Measurements from ENCODE around the gene NEBL. TPM values are rescaled to one million over a fixed set of nuclear protein-coding genes. Genes with fewer than 3 reads are reported as not detected.

The NEBL gene
- total and polyA plus RNA-seq, 7 experiments from 2014 or later, result 0.05 to 1.4 (median 0.13) TPM; not detected in 2

- intact Hi-C loops (cut with micrococcal nuclease), result no loop called here
- Histone ChIP-seq H3K27ac (ENCODE audit: low read depth, low read length) (no peak overlapping the region), H3K36me3 (ENCODE audit: control insufficient read depth in 2 of 3, insufficient read depth in 3 of 3, low read length in 3 of 3) (no peaks in the 10 kb centered on the region), H3K27me3 (ENCODE audit: control insufficient read depth in 2 of 2, insufficient read depth in 2 of 2, low read length in 2 of 2) (no peaks in the 10 kb centered on the region), H3K9me3 (ENCODE audit: control insufficient read depth in 2 of 3, low read length in 3 of 3) (no peaks in the 10 kb centered on the region), H3K4me1 (ENCODE audit: control insufficient read depth in 2 of 2, insufficient read depth in 2 of 2, low read length in 2 of 2) (no peaks in the 10 kb centered on the region), H3K4me3 (ENCODE audit: low read length) (no peak overlapping the region)
- ChIA-PET CTCF (no interaction called here), POLR2A (no interaction called here)
- Mint-ChIP-seq H3K4me1 (no peaks in the 10 kb centered on the region), H3K4me3 (no peak overlapping the region), H3K27ac (no peak overlapping the region), H3K9me3 (peaks cover 0 to 20% (median 4%) of the 10 kb centered on the region in 11 donors), H3K27me3 (peaks cover 0 to 8% (median 0%) of the 10 kb centered on the region in 5 donors), H3K36me3 (no peaks in the 10 kb centered on the region)
- no peak for DNase-seq
- ATAC-seq, result no peak
These were observed 62.3 kb downstream of the NEBL start for GRCh38 chr10:20834825-20835224.

- Histone ChIP-seq H3K36me3 (ENCODE audit: control insufficient read depth in 2 of 3, insufficient read depth in 3 of 3, low read length in 3 of 3) (no peaks in the 10 kb centered on the region), H3K4me1 (ENCODE audit: control insufficient read depth in 2 of 2, insufficient read depth in 2 of 2, low read length in 2 of 2) (no peaks in the 10 kb centered on the region), H3K27ac (ENCODE audit: low read depth, low read length) (no peak overlapping the region), H3K4me3 (ENCODE audit: low read length) (no peak overlapping the region), H3K9me3 (ENCODE audit: control insufficient read depth in 2 of 3, low read length in 3 of 3) (no peaks in the 10 kb centered on the region), H3K27me3 (ENCODE audit: control insufficient read depth in 2 of 2, insufficient read depth in 2 of 2, low read length in 2 of 2) (no peaks in the 10 kb centered on the region)
- no peak for ATAC-seq
- ChIA-PET POLR2A (no interaction called here), CTCF (no interaction called here)
- no peak for DNase-seq
- Mint-ChIP-seq H3K36me3 (no peaks in the 10 kb centered on the region), H3K9me3 (peaks cover 0 to 5% (median 2%) of the 10 kb centered on the region in 11 donors), H3K27me3 (peaks cover 0 to 5% (median 0%) of the 10 kb centered on the region in 5 donors), H3K4me3 (no peak overlapping the region), H3K27ac (no peak overlapping the region), H3K4me1 (no peaks in the 10 kb centered on the region)
- intact Hi-C loops (cut with micrococcal nuclease), result no loop called here
These were observed 74.3 kb downstream of the NEBL start for GRCh38 chr10:20822825-20823224.

GRCh38 chr10:20817646-20818045 lies 79.5 kb downstream of the NEBL start:
- no peaks in the 10 kb centered on the region for H3K36me3 Mint-ChIP-seq
- Histone ChIP-seq H3K36me3 (ENCODE audit: control insufficient read depth in 2 of 3, insufficient read depth in 3 of 3, low read length in 3 of 3) (no peaks in the 10 kb centered on the region), H3K27ac (ENCODE audit: low read depth, low read length) (no peak overlapping the region), H3K9me3 (ENCODE audit: control insufficient read depth in 2 of 3, low read length in 3 of 3) (no peaks in the 10 kb centered on the region), H3K27me3 (ENCODE audit: control insufficient read depth in 2 of 2, insufficient read depth in 2 of 2, low read length in 2 of 2) (no peaks in the 10 kb centered on the region), H3K4me1 (ENCODE audit: control insufficient read depth in 2 of 2, insufficient read depth in 2 of 2, low read length in 2 of 2) (no peaks in the 10 kb centered on the region), H3K4me3 (ENCODE audit: low read length) (no peak overlapping the region)
- peaks cover 0 to 3% (median 0%) of the 10 kb centered on the region in 11 donors for H3K9me3 Mint-ChIP-seq
- H3K4me1 Mint-ChIP-seq, result no peaks in the 10 kb centered on the region
- DNase-seq, result no peak
- no peak overlapping the region for H3K27ac Mint-ChIP-seq
- POLR2A ChIA-PET, result no interaction called here
- H3K27me3 Mint-ChIP-seq, result no peaks in the 10 kb centered on the region
- intact Hi-C loops (cut with micrococcal nuclease), result no loop called here
- no peak for ATAC-seq
- no peak overlapping the region for H3K4me3 Mint-ChIP-seq
- CTCF ChIA-PET, result no interaction called here

GRCh38 chr10:20817116-20817515 lies 80.0 kb downstream of the NEBL start:
- intact Hi-C loops (cut with micrococcal nuclease), result no loop called here
- ChIA-PET POLR2A (no interaction called here), CTCF (no interaction called here)
- Histone ChIP-seq H3K27me3 (ENCODE audit: control insufficient read depth in 2 of 2, insufficient read depth in 2 of 2, low read length in 2 of 2) (no peaks in the 10 kb centered on the region), H3K36me3 (ENCODE audit: control insufficient read depth in 2 of 3, insufficient read depth in 3 of 3, low read length in 3 of 3) (no peaks in the 10 kb centered on the region), H3K4me1 (ENCODE audit: control insufficient read depth in 2 of 2, insufficient read depth in 2 of 2, low read length in 2 of 2) (no peaks in the 10 kb centered on the region), H3K4me3 (ENCODE audit: low read length) (no peak overlapping the region), H3K27ac (ENCODE audit: low read depth, low read length) (no peak overlapping the region), H3K9me3 (ENCODE audit: control insufficient read depth in 2 of 3, low read length in 3 of 3) (no peaks in the 10 kb centered on the region)
- H3K27me3 Mint-ChIP-seq, result no peaks in the 10 kb centered on the region
- no peak overlapping the region for H3K27ac Mint-ChIP-seq
- DNase-seq, result no peak
- no peak for ATAC-seq
- no peaks in the 10 kb centered on the region for H3K36me3 Mint-ChIP-seq
- peaks cover 0 to 3% (median 0%) of the 10 kb centered on the region in 11 donors for H3K9me3 Mint-ChIP-seq
- no peaks in the 10 kb centered on the region for H3K4me1 Mint-ChIP-seq
- no peak overlapping the region for H3K4me3 Mint-ChIP-seq

GRCh38 chr10:20814116-20814515 lies 83.0 kb downstream of the NEBL start:
- no peaks in the 10 kb centered on the region for H3K36me3 Mint-ChIP-seq
- ChIA-PET POLR2A (no interaction called here), CTCF (no interaction called here)
- ATAC-seq (no peak), DNase-seq (no peak)
- intact Hi-C loops (cut with micrococcal nuclease), result no loop called here
- no peak overlapping the region for H3K4me3 Mint-ChIP-seq
- H3K27me3 Mint-ChIP-seq, result no peaks in the 10 kb centered on the region
- Histone ChIP-seq H3K4me1 (ENCODE audit: control insufficient read depth in 2 of 2, insufficient read depth in 2 of 2, low read length in 2 of 2) (no peaks in the 10 kb centered on the region), H3K27ac (ENCODE audit: low read depth, low read length) (no peak overlapping the region), H3K36me3 (ENCODE audit: control insufficient read depth in 2 of 3, insufficient read depth in 3 of 3, low read length in 3 of 3) (no peaks in the 10 kb centered on the region), H3K9me3 (ENCODE audit: control insufficient read depth in 2 of 3, low read length in 3 of 3) (no peaks in the 10 kb centered on the region), H3K4me3 (ENCODE audit: low read length) (no peak overlapping the region), H3K27me3 (ENCODE audit: control insufficient read depth in 2 of 2, insufficient read depth in 2 of 2, low read length in 2 of 2) (no peaks in the 10 kb centered on the region)
- no peak overlapping the region for H3K27ac Mint-ChIP-seq
- no peaks in the 10 kb centered on the region for H3K4me1 Mint-ChIP-seq
- H3K9me3 Mint-ChIP-seq, result peaks cover 0 to 2% (median 0%) of the 10 kb centered on the region in 11 donors

- no peak overlapping the region for H3K27ac Mint-ChIP-seq
- CTCF ChIA-PET, result interaction anchor here (0.6 kb wide), 1 partner anchor 13 kb away, joined by 3 read pairs; no protein-coding TSS in a partner anchor
These were observed 86.0 kb downstream of the NEBL start for GRCh38 chr10:20811131-20811530.

GRCh38 chr10:20809631-20810030 lies 87.5 kb downstream of the NEBL start:
- Mint-ChIP-seq H3K9me3 (peaks cover 0 to 6% (median 0%) of the 10 kb centered on the region in 11 donors), H3K4me1 (no peaks in the 10 kb centered on the region), H3K27me3 (peaks cover 0 to 6% (median 0%) of the 10 kb centered on the region in 5 donors), H3K4me3 (no peak overlapping the region), H3K27ac (no peak overlapping the region), H3K36me3 (no peaks in the 10 kb centered on the region)
- Histone ChIP-seq H3K4me3 (ENCODE audit: low read length) (no peak overlapping the region), H3K4me1 (ENCODE audit: control insufficient read depth in 2 of 2, insufficient read depth in 2 of 2, low read length in 2 of 2) (no peaks in the 10 kb centered on the region), H3K27ac (ENCODE audit: low read depth, low read length) (no peak overlapping the region), H3K9me3 (ENCODE audit: control insufficient read depth in 2 of 3, low read length in 3 of 3) (no peaks in the 10 kb centered on the region), H3K36me3 (ENCODE audit: control insufficient read depth in 2 of 3, insufficient read depth in 3 of 3, low read length in 3 of 3) (no peaks in the 10 kb centered on the region), H3K27me3 (ENCODE audit: control insufficient read depth in 2 of 2, insufficient read depth in 2 of 2, low read length in 2 of 2) (no peaks in the 10 kb centered on the region)
- CTCF ChIA-PET, result interaction anchor here (0.6 kb wide), 1 partner anchor 1002 kb away, joined by 3 read pairs; no protein-coding TSS in a partner anchor
- intact Hi-C loops (cut with micrococcal nuclease), result no loop called here
- DNase-seq (no peak), ATAC-seq (no peak)
- POLR2A ChIA-PET, result no interaction called here

More at GRCh38 chr10:20811131-20811530, 86.0 kb downstream of the NEBL start:
- no peaks in the 10 kb centered on the region for H3K4me1 ChIP-seq (ENCODE audit: control insufficient read depth in 2 of 2, insufficient read depth in 2 of 2, low read length in 2 of 2)
- peaks cover 0 to 2% (median 0%) of the 10 kb centered on the region in 11 donors for H3K9me3 Mint-ChIP-seq
- POLR2A ChIA-PET, result no interaction called here
- H3K36me3 ChIP-seq (ENCODE audit: control insufficient read depth in 2 of 3, insufficient read depth in 3 of 3, low read length in 3 of 3), result no peaks in the 10 kb centered on the region
- no peak overlapping the region for H3K4me3 Mint-ChIP-seq
- no peaks in the 10 kb centered on the region for H3K9me3 ChIP-seq (ENCODE audit: control insufficient read depth in 2 of 3, low read length in 3 of 3)
- DNase-seq (no peak), ATAC-seq (no peak)
- H3K36me3 Mint-ChIP-seq, result no peaks in the 10 kb centered on the region
- no peak overlapping the region for H3K4me3 ChIP-seq (ENCODE audit: low read length)
- H3K4me1 Mint-ChIP-seq, result no peaks in the 10 kb centered on the region
- H3K27me3 ChIP-seq (ENCODE audit: control insufficient read depth in 2 of 2, insufficient read depth in 2 of 2, low read length in 2 of 2), result no peaks in the 10 kb centered on the region
- intact Hi-C loops (cut with micrococcal nuclease), result no loop called here
- H3K27ac ChIP-seq (ENCODE audit: low read depth, low read length), result no peak overlapping the region
- H3K27me3 Mint-ChIP-seq, result peaks cover 0 to 6% (median 0%) of the 10 kb centered on the region in 5 donors

Measured in naive thymus-derived CD4-positive, alpha-beta T cell (primary cell).